Loucy (cell line): ENCODE measurements around the gene CHST11.

Experiments
- H2AFZ ChIP-seq: fragments of 200-600 bp; sonication (generic); 2 replicates; pipeline ENCODE4 v1.6.0; 2016; ENCODE audit warnings: antibody characterized with exemption, mild to moderate bottlenecking, low read length, moderate library complexity
- H3F3A ChIP-seq: fragments of 200-600 bp; 2 replicates; pipeline ENCODE4 v1.6.0; 2016; ENCODE audit warnings: antibody characterized with exemption, low read depth, mild to moderate bottlenecking
- H3K27me3 ChIP-seq: fragments of 200-600 bp; sonication (generic); 2 replicates; pipeline ENCODE4 v1.6.1; 2014; ENCODE audit warnings: low read length, mild to moderate bottlenecking; ENCODE audit not compliant: insufficient read depth, poor library complexity, severe bottlenecking
- H3K36me3 ChIP-seq: fragments of 200-600 bp; sonication (generic); 2 replicates; pipeline ENCODE4 v1.6.1; 2016; ENCODE audit warnings: low read length; ENCODE audit not compliant: insufficient read depth
- H3K4me1 ChIP-seq: fragments of 200-600 bp; sonication (generic); 2 replicates; pipeline ENCODE4 v1.5.1; 2014; ENCODE audit warnings: low read length, mild to moderate bottlenecking; ENCODE audit not compliant: insufficient read depth, poor library complexity, severe bottlenecking
- H3K4me2 ChIP-seq: fragments of 200-600 bp; sonication (generic); 2 replicates; pipeline ENCODE4 v1.6.0; 2014; ENCODE audit warnings: antibody characterized with exemption, low read length, low read depth, mild to moderate bottlenecking; ENCODE audit not compliant: poor library complexity, severe bottlenecking
- H3K4me3 ChIP-seq: fragments of 200-600 bp; sonication (generic); 2 replicates; pipeline ENCODE4 v1.5.1; 2014; ENCODE audit warnings: low read length, mild to moderate bottlenecking, mixed read lengths; ENCODE audit not compliant: poor library complexity, severe bottlenecking
- H3K79me2 ChIP-seq: fragments of 200-600 bp; sonication (generic); 2 replicates; pipeline ENCODE4 v1.6.1; 2014; ENCODE audit warnings: low read length; ENCODE audit not compliant: insufficient read depth
- H3K9ac ChIP-seq: fragments of 200-600 bp; sonication (generic); 2 replicates; pipeline ENCODE4 v1.6.0; 2014; ENCODE audit warnings: mild to moderate bottlenecking, low read depth, low read length, moderate library complexity; ENCODE audit not compliant: poor library complexity, severe bottlenecking
- H3K9me2 ChIP-seq: fragments of 200-600 bp; sonication (generic); replicated peaks from 2 replicates; pipeline ENCODE4 v1.6.1; 2016; ENCODE audit warnings: low read depth, low read length, mixed read lengths
- H3K9me3 ChIP-seq: fragments of 200-600 bp; sonication (generic); 2 replicates; pipeline ENCODE4 v1.6.1; 2014; ENCODE audit warnings: mild to moderate bottlenecking, antibody characterized with exemption, low read length, low read depth; ENCODE audit not compliant: insufficient read depth
- H4K20me1 ChIP-seq: fragments of 200-600 bp; sonication (generic); 2 replicates; pipeline ENCODE4 v1.6.0; 2014; ENCODE audit warnings: antibody characterized with exemption, low read length, mild to moderate bottlenecking; ENCODE audit not compliant: insufficient read depth, poor library complexity, severe bottlenecking
- CTCF ChIP-seq: fragments of 200-600 bp; sonication (generic); conservative IDR thresholded peaks from 2 replicates; pipeline ENCODE4 v1.5.1; 2014; ENCODE audit warnings: mild to moderate bottlenecking, antibody characterized with exemption, low read length
- EZH2phosphoT487 ChIP-seq: fragments of 200-600 bp; IDR thresholded peaks from 2 replicates; pipeline ENCODE4 v1.6.1; 2018; ENCODE audit warnings: antibody characterized with exemption, mild to moderate bottlenecking, moderate library complexity, borderline replicate concordance

Gene CHST11

GRCh38 chr12:104450700-104451099, 6.0 kb upstream of the CHST11 start:
- H3K9ac ChIP-seq = no peak overlapping the region
- H3K9me3 ChIP-seq = no peaks in the 10 kb centered on the region; the same call in 1 of the 2 replicates
- H3K36me3 ChIP-seq = no peaks in the 10 kb centered on the region
- no peak overlapping the region for H3K4me3 ChIP-seq
- H3F3A ChIP-seq = no peaks in the 10 kb centered on the region
- TF ChIP-seq CTCF = no peak
- TF ChIP-seq EZH2phosphoT487 = no peak
- H3K4me1 ChIP-seq = peaks cover 13% of the 10 kb centered on the region
- no peaks in the 10 kb centered on the region for H3K9me2 ChIP-seq
- peaks cover 10% of the 10 kb centered on the region for H3K79me2 ChIP-seq
- H3K27me3 ChIP-seq = no peaks in the 10 kb centered on the region
- no peak overlapping the region for H2AFZ ChIP-seq
- no peak overlapping the region for H3K4me2 ChIP-seq
- no peaks in the 10 kb centered on the region for H4K20me1 ChIP-seq

- Histone ChIP-seq H3K9me2 (no peaks in the 10 kb centered on the region), H3K4me3 (no peak overlapping the region), H2AFZ (no peak overlapping the region), H3K9me3 (no peaks in the 10 kb centered on the region; the same call in 1 of the 2 replicates), H3K79me2 (peaks cover 24% of the 10 kb centered on the region), H3K9ac (no peak overlapping the region), H3K36me3 (no peaks in the 10 kb centered on the region), H3K4me1 (peaks cover 22% of the 10 kb centered on the region), H3F3A (no peaks in the 10 kb centered on the region), H4K20me1 (peaks cover 6% of the 10 kb centered on the region), H3K27me3 (peaks cover 3% of the 10 kb centered on the region), H3K4me2 (no peak overlapping the region)
- TF ChIP-seq EZH2phosphoT487 (no peak), CTCF (no peak)
Observed at GRCh38 chr12:104452087-104452486, 4.7 kb upstream of the CHST11 start.

GRCh38 chr12:104453133-104453532, 3.6 kb upstream of the CHST11 start:
- Histone ChIP-seq H3K4me1 (peaks cover 22% of the 10 kb centered on the region), H3K9me2 (no peaks in the 10 kb centered on the region), H3K27me3 (peaks cover 13% of the 10 kb centered on the region), H3K79me2 (peaks cover 35% of the 10 kb centered on the region), H4K20me1 (peaks cover 17% of the 10 kb centered on the region), H3K9me3 (no peaks in the 10 kb centered on the region; the same call in 1 of the 2 replicates), H3F3A (no peaks in the 10 kb centered on the region), H3K4me3 (no peak overlapping the region), H3K9ac (no peak overlapping the region), H3K36me3 (0 out of 2 replicates have a peak, but pooled peaks cover 3% of the 10 kb centered on the region), H3K4me2 (no peak overlapping the region), H2AFZ (no peak overlapping the region)
- no peak for TF ChIP-seq CTCF
- no peak for TF ChIP-seq EZH2phosphoT487
